ENCODE results near the gene EIPR1.
A peak's percentile ranks its signal among the peaks of the same experiment; 100 is the strongest.

The EIPR1 gene

DNA sequence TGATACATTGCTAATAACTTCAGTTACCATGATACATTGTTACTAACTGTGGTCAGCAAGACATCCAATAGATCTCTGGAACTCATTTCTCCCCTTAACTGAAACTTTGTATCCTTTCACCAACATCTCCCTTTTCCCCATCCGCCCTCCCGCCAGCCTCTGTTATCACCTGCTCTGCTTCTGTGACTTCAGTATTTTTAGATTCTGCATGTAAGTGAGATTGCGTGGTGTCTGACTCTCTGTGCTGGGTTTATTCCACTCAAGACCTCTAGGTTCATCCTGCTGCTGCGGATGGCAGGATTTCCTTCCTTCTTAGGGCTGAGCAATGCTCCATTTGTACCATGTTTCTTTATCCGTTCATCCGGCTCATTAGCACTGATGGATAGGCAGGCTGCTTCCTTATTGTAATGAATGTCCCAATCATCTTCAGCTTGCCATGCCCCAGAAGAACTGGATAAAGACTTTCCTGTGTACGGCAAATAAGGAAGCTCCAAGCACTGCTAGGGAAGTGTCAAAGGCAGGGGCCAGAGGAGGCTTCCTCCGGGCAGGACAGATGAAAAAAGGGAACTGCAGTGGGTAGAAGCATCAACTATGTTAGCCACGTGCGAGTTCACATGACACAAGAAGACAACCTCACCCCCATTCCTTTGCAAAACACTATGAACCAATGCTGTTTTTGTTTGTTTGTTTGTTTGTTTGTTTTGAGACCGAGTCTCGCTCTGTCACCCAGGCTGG is 113.4 kb downstream of the EIPR1 start:
- DNase-seq, result no peak

DNA sequence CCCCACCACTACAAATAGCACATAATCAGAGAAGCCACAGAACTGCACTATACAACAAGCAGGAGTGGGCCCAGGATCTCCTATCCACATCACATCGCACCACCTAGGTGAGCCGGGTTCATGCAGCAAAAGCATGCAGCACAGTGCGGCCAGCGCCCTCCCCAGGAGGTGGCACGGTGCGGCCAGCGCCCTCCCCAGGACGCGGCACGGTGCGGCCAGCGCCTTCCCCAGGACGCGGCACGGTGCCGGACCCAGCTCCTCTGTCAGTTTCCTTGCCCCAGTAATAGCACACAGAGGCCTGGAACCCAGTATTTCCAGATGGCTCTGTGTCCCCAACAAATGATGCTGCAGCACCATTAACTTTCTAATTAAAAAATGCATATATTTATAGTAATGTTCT is 114.1 kb downstream of the EIPR1 start:
- no peak for DNase-seq

- DNase-seq, result no peak
Measured at GRCh38 chr2:3262437-3263388, 114.9 kb downstream of the EIPR1 start.

- no peak for DNase-seq
Measured at GRCh38 chr2:3261511-3261910, 116.1 kb downstream of the EIPR1 start.

- DNase-seq, result no peak
Measured at GRCh38 chr2:3260959-3261358, 116.7 kb downstream of the EIPR1 start.

- DNase-seq, result no peak
Measured at GRCh38 chr2:3257826-3258225, 119.8 kb downstream of the EIPR1 start.

- peak; percentile 9 for DNase-seq
Measured at GRCh38 chr2:3257166-3257565, 120.5 kb downstream of the EIPR1 start.

DNA sequence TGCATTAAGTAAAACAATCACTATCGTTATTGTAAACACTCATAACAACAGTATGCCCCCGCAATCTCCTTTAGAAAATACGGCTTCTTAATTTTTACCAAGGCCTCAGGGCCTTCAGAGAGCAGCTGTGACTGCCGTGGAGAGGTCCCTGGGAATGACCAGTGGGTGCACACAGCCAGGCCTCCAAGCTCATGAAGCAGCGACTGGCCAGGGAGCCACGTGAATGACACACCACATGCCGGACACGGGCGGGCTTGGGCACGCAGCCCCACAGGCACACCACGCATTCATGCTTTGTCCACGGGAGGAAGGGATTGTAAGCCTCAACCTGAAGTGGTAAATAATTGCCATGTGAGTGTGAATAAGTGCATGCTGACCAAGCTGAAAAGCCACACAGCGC is 121.0 kb downstream of the EIPR1 start:
- no peak for DNase-seq

DNA sequence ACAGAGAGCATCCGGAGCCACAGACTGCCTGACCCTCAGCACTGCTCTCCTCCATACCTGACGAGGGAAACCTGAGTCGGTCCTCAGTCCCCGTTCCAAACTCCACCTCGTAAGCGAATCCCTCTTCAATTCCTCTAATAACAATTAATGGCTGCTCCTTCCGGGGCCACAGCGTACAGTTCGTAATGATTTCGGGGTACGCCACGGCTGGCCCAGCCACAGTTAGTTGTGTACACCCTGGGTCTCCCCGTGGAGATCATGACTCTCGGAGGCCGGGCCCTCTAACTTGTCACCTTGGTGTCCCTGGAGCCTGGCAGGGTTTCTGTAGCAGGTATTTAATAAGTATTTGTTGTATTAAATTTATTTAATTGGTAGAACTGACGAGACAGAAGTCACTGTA is 121.5 kb downstream of the EIPR1 start:
- DNase-seq, result no peak

- DNase-seq, result no peak
Measured at GRCh38 chr2:3254442-3254941, 123.1 kb downstream of the EIPR1 start.

DNA sequence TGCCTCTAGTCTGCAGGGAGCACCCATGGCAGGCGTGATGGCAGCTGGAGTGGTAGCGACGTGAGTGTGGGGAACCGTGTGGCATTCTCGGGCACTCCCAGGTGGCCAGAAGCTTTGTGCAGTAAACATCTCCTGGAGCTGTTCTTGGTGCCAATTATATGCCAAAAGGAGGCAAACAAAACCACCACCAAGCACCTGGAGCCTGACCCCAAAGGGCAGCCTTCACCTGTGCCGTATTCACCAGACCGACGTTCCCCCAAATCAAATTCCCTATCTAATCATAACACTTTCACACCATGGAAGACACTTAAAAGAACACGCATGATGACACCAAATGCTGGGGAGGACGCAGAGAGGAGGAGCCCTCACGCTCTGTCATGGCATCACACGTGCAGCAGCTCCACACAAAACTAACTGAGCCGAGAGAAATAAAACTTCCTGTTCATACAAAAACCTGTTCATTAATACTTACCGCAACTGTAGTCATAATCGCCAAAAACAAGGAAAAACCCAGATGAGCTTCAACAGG is 123.6 kb downstream of the EIPR1 start:
- no peak for DNase-seq

DNA sequence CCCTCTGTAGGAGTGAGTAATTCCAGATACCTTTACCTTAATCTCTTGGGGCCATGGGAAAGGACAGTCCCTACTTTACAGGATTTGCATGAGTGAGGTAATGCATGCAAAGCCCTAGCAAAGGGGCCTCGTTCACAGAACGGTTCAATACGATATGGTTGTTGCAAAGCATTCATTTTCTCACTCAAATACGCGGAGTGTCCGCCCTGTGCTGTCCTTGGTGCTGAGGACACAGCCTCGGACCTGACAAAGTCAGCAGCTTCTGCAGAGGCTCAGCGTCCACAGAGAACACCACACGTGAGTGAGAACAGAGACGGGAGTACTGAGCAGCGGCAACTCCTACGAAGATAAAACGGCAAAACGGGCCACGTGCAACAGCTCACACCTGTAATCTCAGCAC is 125.7 kb downstream of the EIPR1 start:
- DNase-seq, result no peak

GRCh38 chr2:3249476-3249962 is 128.1 kb downstream of the EIPR1 start:
- no peak for DNase-seq

DNA sequence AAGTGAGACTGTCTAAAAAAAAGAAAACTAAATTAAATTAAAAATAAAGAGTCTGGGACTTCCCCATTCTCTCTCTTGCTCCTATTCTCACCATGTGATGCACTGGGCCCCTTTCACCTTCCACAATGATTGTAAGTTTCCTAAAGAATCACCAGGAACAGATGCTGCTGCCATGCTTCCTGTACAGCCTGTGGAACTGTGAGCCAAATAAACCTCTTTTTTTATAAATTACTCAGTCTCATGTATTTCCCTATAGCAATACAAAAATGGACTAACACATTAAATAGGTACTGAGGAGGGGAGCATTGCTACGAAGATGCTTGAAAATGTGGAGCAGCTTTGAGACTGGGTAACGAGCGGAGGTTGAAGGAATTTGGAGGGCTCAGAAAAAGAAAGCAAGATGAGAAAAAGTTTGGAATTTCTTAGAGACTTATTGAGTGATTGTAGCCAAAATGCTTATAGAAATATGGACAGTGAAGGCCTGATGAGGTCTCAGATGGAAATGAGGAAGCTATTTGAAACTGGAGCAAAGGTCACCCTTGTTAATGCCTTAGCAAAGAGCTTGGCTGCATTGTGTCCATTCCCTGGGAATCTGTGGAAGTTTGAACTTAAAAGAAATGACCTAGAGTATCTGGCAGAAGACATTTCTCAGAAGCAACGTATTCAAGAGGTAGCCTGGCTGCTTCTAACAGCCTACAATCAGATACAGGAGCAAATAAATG is 128.7 kb downstream of the EIPR1 start:
- DNase-seq, result no peak

GRCh38 chr2:3246928-3247714 is 130.5 kb downstream of the EIPR1 start:
- no peak for DNase-seq

- no peak for DNase-seq
Measured at GRCh38 chr2:3246406-3246805, 131.2 kb downstream of the EIPR1 start.

GRCh38 chr2:3244486-3244885 is 133.1 kb downstream of the EIPR1 start:
- no peak for DNase-seq

DNA sequence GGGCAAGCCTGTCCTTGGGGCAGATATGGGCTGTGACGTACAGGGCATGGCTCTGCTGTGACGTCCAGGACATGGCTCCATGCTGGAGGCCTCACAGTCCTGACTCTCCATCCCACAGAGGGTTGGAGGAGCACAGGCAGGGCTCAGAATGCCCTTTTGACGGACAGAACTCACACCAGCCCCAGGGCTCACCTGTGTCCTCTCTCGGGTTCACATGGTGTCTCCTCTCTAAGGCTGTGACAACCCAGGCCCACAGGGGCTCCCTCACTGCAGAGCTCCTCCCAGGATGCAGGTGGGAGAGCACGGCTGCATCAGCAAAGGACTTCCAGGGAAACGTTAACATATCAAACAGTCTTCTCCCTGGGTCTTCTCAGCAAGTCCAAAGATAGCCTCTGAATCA is 133.8 kb downstream of the EIPR1 start:
- DNase-seq, result no peak

DNA sequence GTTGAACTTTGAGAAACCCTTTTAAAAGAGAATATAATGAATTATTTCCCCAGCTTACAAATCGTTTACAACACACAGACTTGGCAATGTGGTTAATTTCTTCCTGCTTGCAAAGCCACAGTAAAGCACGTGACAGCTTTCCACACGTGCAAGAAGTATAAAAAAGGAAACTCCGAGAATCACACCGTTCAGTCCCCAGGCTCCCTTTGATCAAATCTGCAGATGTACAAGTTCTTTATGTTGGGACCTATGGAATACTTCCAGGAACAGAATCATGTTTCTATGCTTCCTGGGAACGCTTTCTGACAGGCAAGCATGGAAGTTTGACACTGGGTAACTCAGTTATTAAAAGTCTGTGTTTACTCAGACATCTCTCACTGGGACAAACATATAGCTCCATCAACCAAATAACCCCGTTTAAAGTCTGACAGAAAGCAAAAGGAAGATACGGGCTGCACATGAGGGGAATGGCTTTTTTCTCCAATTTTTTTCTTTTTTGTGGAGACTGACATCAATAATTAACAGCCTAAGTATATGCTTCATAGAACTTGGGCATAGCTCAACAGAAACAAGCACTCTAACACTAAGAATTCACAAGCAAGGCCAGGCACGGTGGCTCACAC is 134.8 kb downstream of the EIPR1 start:
- DNase-seq, result peak; percentile 40

DNA sequence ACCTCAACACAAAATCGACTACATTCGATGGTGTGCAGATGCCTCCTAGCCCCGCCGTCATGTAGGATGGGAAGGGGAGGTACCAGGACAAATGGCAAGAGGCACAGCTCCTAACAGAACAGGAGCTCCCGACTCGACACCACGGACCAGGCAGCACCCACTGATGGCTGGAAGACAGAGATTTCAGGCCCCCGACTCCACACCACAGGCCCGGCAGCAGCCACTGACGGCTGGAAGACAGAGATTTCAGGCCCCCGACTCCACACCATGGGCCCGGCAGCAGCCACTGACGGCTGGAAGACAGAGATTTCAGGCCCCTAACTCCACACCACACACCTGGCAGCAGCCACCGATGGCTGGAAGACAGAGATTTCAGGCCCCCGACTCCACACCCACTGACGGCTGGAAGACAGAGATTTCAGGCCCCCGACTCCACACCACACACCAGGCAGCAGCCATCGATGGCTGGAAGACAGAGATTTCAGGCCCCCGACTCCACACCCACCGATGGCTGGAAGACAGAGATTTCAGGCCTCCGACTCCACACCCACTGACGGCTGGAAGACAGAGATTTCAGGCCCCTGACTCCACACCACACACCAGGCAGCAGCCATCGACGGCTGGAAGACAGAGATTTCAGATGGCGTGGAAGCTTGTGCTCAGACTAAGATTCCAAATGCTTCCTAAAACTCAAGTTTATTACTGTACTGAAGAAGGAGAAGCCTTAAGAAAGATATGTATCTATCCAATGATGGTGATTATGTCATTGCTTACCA is 135.5 kb downstream of the EIPR1 start:
- DNase-seq, result no peak

Data from fibroblast of skin of right quadriceps (primary cell).